SK-N-MC (cell line): ENCODE data around the gene LYPD4.

Experiments
- EZH2 ChIP-seq: fragments of 200-600 bp; sonication (generic); IDR thresholded peaks from one replicate; pipeline ENCODE4 v1.6.1; 2017; ENCODE audit warnings: antibody characterized with exemption
- FOXP2 ChIP-seq: optimal IDR thresholded peaks from 2 replicates; pipeline ENCODE3; 2011; ENCODE audit warnings: mild to moderate bottlenecking, moderate library complexity; ENCODE audit not compliant: insufficient read depth; ENCODE audit errors: extremely low read length, control extremely low read depth
- POLR2AphosphoS5 ChIP-seq: IDR thresholded peaks from 2 replicates; pipeline ENCODE4 v1.6.1; 2012; ENCODE audit warnings: mild to moderate bottlenecking, low read depth, low read length, borderline replicate concordance

- TF ChIP-seq EZH2, result no peak
- no peak for TF ChIP-seq POLR2AphosphoS5
- TF ChIP-seq FOXP2, result no peak
Observed at GRCh38 chr19:41861116-41861768, 16.8 kb upstream of the LYPD4 start.
